Keratinocyte (primary cell): Measurements from ENCODE around the gene ABHD8. TPM values are rescaled to one million over a fixed set of nuclear protein-coding genes. Genes with fewer than 3 reads are reported as not detected.
A peak's percentile ranks its signal among the peaks of the same experiment; 100 is the strongest.

ENCODE experiments used
- DNase-seq: peaks from one replicate; pipeline ENCODE4 v3.0.0-alpha.2; 2011; ENCODE audit warnings: low read depth, missing footprints, low spot score
- FAIRE-seq: peaks from 2 replicates; lab custom pipeline; 2011; peaks lifted over from hg19 to GRCh38; lab: Jason Lieb, UNC
- H2AFZ ChIP-seq: 2 replicates; pipeline ENCODE4 v1.6.0; 2012; ENCODE audit warnings: low read length, control low read depth, inconsistent platforms; ENCODE audit not compliant: control insufficient read depth
- H3K27ac ChIP-seq: 2 replicates; pipeline ENCODE4 v1.5.1; 2011; ENCODE audit warnings: low read length; ENCODE audit not compliant: control insufficient read depth, insufficient read depth
- H3K27me3 ChIP-seq: 3 replicates; pipeline ENCODE4 v1.6.0; 2011; ENCODE audit warnings: low read length; ENCODE audit not compliant: control insufficient read depth, insufficient read depth; ENCODE audit errors: extremely low read depth
- H3K36me3 ChIP-seq, 2 experiments: 2 replicates in 1 of 2; 3 replicates in 1 of 2; pipeline ENCODE4 v1.5.1; 2011; ENCODE audit warnings: low read length in 2 of 2, mild to moderate bottlenecking in 1 of 2; ENCODE audit not compliant: control insufficient read depth in 2 of 2, insufficient read depth in 2 of 2; ENCODE audit errors: extremely low read depth in 1 of 2
- H3K4me1 ChIP-seq: 3 replicates; pipeline ENCODE4 v1.5.1; 2011; ENCODE audit warnings: low read length; ENCODE audit not compliant: control insufficient read depth, insufficient read depth; ENCODE audit errors: extremely low read depth
- H3K4me2 ChIP-seq: 3 replicates; pipeline ENCODE4 v1.6.0; 2011; ENCODE audit warnings: low read depth, low read length; ENCODE audit not compliant: control insufficient read depth, insufficient read depth; ENCODE audit errors: extremely low read depth
- H3K4me3 ChIP-seq, 3 experiments: fragments of 200-600 bp in 1 of 3; sonication (generic) in 1 of 3; 2 replicates in 2 of 3; 3 replicates in 1 of 3; pipeline ENCODE4 v1.5.1; 2011 to 2016; ENCODE audit warnings: low read length in 3 of 3, mild to moderate bottlenecking in 3 of 3, control low read depth in 2 of 3, inconsistent platforms in 1 of 3, low read depth in 1 of 3, mixed read lengths in 1 of 3, mixed run types in 1 of 3, moderate library complexity in 1 of 3; ENCODE audit not compliant: control insufficient read depth in 2 of 3, insufficient read depth in 2 of 3; ENCODE audit errors: extremely low read depth in 1 of 3
- H3K79me2 ChIP-seq: 2 replicates; pipeline ENCODE4 v1.6.0; 2012; ENCODE audit warnings: low read length; ENCODE audit not compliant: control insufficient read depth, insufficient read depth
- H3K9ac ChIP-seq: 3 replicates; pipeline ENCODE4 v1.6.0; 2011; ENCODE audit warnings: low read length; ENCODE audit not compliant: control insufficient read depth, insufficient read depth; ENCODE audit errors: extremely low read depth
- H3K9me1 ChIP-seq: 3 replicates; pipeline ENCODE4 v1.6.0; 2011; ENCODE audit warnings: low read length; ENCODE audit not compliant: control insufficient read depth, insufficient read depth; ENCODE audit errors: extremely low read depth
- H3K9me3 ChIP-seq: 2 replicates; pipeline ENCODE4 v1.5.1; 2012; ENCODE audit warnings: low read depth, low read length; ENCODE audit not compliant: control insufficient read depth
- H4K20me1 ChIP-seq: 3 replicates; pipeline ENCODE4 v1.6.0; 2011; ENCODE audit warnings: low read length; ENCODE audit not compliant: control insufficient read depth, insufficient read depth; ENCODE audit errors: extremely low read depth
- EZH2 ChIP-seq: IDR thresholded peaks from one replicate; pipeline ENCODE4 v1.6.1; 2012; ENCODE audit warnings: inconsistent platforms, mild to moderate bottlenecking, low read length, moderate library complexity
- dilution Hi-C: fragments of 300-500 bp; cut with MboI; formaldehyde crosslinking; loops from one replicate; pipeline ENCODE4 v1.7.0; 2020; ENCODE audit warnings: low sequenced_read_pairs; ENCODE audit not compliant: extremely low pct_ligation_motif_present
- polyA plus RNA-seq, 5 experiments: library from polyadenylated mRNA; depleted of rRNA in 3 of 5; stranded (reverse) in 3 of 5; stranded (forward) in 1 of 5; unstranded in 1 of 5; fragments of >200 nt; gene quantifications; 1 replicate in 1 of 5; 2 replicates in 3 of 5; 3 replicates in 1 of 5; pipeline versions ENCODE4 v1.2.1 to v1.2.3, GENCODE V29; 2011 to 2012; ENCODE audit warnings: missing spikeins in 2 of 5, low read depth in 1 of 5, low replicate concordance in 1 of 5
- TF ChIP-seq, protein P1 (sequence below), 3 experiments: IDR thresholded peaks in 1 of 3; conservative IDR thresholded peaks in 1 of 3; optimal IDR thresholded peaks in 1 of 3; 2 replicates in 2 of 3; 3 replicates in 1 of 3; pipeline versions ENCODE3 to v1.5.1; 2011; ENCODE audit warnings: low read length in 3 of 3, mild to moderate bottlenecking in 3 of 3, moderate library complexity in 2 of 3, control low read depth in 1 of 3, inconsistent platforms in 1 of 3; ENCODE audit not compliant: insufficient read depth in 2 of 3; ENCODE audit errors: extremely low read depth in 1 of 3

The ABHD8 gene
- polyA plus RNA-seq, 1 donor (not counting 4 experiments of a cell fraction or from before 2014, with no cell fraction given): 4.1 TPM

DNA sequence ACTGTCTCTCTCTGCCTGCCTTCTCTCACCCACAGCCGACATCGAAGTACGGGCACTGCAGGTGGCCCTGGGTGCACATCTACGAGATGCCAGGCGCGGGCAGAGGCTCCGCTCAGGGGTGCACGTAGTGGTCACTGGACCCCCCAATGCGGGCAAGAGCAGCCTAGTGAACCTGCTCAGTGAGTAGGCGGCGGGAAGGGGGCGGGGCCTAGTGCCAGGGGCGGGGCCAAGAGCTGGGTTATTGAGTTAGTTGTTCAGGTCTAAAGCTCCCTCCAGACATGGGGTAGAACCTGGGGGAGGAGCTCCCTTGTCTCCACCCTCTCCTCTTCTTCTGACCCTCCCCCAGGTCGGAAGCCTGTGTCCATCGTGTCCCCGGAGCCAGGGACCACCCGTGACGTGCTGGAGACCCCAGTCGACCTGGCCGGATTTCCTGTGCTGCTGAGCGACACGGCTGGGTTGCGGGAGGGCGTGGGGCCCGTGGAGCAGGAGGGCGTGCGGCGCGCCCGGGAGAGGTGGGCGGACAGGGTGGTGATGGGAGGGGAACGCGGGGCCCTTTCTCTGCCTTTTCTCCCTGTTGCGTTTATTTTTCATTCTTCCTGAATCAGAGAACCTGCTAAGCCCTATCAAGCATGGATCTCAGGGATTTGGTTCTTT lies 36.0 kb upstream of the ABHD8 start:
- no peak for FAIRE-seq
- dilution Hi-C loops: no loop called here

DNA sequence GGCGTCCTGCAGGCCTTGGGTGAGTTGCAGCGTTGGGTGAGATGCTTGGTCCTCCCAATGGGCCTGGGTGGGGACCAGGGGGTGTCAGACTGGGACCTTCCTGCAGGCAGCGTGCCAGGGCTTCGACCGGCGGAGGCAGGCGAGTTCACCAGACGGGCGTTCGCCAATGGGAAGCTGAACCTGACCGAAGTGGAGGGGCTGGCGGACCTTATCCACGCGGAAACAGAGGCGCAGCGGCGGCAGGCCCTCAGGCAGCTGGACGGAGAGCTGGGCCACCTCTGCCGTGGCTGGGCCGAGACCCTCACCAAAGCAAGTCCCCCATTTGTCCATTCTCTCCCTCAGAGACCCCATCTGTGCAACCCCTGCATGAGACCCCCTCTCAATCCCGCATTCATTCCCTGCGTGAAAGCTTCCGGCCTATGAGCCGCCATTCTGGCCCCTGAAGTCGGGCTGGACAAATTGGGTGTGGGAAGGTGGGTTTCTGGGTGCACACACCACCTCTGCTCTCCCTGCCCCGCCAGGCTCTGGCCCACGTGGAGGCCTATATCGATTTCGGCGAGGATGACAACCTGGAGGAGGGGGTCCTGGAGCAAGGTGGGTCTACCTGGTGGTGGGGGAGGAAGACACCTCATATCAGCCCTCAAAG lies 35.3 kb upstream of the ABHD8 start:
- DNase-seq (no peak), FAIRE-seq (no peak)
- Histone ChIP-seq H3K4me3 (peak overlapping the region; percentile 68 to 99 (median 80)), H3K27ac (no peak overlapping the region), H3K36me3 (peaks cover 0 to 9% of the 10 kb centered on the region in 2 experiments), H3K4me2 (peak overlapping the region; percentile 98), H3K27me3 (no peaks in the 10 kb centered on the region), H3K9me3 (no peaks in the 10 kb centered on the region), H3K79me2 (peaks cover 5% of the 10 kb centered on the region), H4K20me1 (no peaks in the 10 kb centered on the region), H3K9me1 (no peaks in the 10 kb centered on the region), H2AFZ (no peak overlapping the region), H3K9ac (peak overlapping the region; percentile 92), H3K4me1 (peaks cover 23% of the 10 kb centered on the region)
- no peak for TF ChIP-seq EZH2
- TF ChIP-seq, protein P1, sequence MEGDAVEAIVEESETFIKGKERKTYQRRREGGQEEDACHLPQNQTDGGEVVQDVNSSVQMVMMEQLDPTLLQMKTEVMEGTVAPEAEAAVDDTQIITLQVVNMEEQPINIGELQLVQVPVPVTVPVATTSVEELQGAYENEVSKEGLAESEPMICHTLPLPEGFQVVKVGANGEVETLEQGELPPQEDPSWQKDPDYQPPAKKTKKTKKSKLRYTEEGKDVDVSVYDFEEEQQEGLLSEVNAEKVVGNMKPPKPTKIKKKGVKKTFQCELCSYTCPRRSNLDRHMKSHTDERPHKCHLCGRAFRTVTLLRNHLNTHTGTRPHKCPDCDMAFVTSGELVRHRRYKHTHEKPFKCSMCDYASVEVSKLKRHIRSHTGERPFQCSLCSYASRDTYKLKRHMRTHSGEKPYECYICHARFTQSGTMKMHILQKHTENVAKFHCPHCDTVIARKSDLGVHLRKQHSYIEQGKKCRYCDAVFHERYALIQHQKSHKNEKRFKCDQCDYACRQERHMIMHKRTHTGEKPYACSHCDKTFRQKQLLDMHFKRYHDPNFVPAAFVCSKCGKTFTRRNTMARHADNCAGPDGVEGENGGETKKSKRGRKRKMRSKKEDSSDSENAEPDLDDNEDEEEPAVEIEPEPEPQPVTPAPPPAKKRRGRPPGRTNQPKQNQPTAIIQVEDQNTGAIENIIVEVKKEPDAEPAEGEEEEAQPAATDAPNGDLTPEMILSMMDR (optimal IDR thresholded peaks at IDR 0.05 in 1 of 3, IDR thresholded peaks at IDR 0.05 in 1 of 3, conservative IDR thresholded peaks at IDR 0.05 in 1 of 3; ENCODE audit: extremely low read depth in 1 of 3, insufficient read depth in 2 of 3, low read length in 3 of 3): no peak
- dilution Hi-C loops: no loop called here

More for the DNA sequence above, 36.0 kb upstream of the ABHD8 start:
- Histone ChIP-seq H3K4me3 (no peak overlapping the region), H3K4me2 (no peak overlapping the region), H3K9me3 (no peaks in the 10 kb centered on the region), H3K4me1 (peaks cover 17% of the 10 kb centered on the region), H3K9ac (no peak overlapping the region), H3K79me2 (peaks cover 5% of the 10 kb centered on the region), H3K27ac (no peak overlapping the region), H4K20me1 (no peaks in the 10 kb centered on the region), H3K36me3 (peaks cover 0 to 9% of the 10 kb centered on the region in 2 experiments), H2AFZ (no peak overlapping the region), H3K27me3 (no peaks in the 10 kb centered on the region), H3K9me1 (no peaks in the 10 kb centered on the region)
- no peak for TF ChIP-seq EZH2
- TF ChIP-seq, protein P1 (optimal IDR thresholded peaks at IDR 0.05 in 1 of 3, IDR thresholded peaks at IDR 0.05 in 1 of 3, conservative IDR thresholded peaks at IDR 0.05 in 1 of 3; ENCODE audit: extremely low read depth in 1 of 3, insufficient read depth in 2 of 3, low read length in 3 of 3): no peak
- no peak for DNase-seq
